NCI-H2227 (cell line): ENCODE measurements around the gene RRP8.
A peak's percentile ranks its signal among the peaks of the same experiment; 100 is the strongest.

Experiments
- DNase-seq: peaks from one replicate; lab custom pipeline; 2025; ENCODE audit not compliant: unreplicated experiment; lab: John Stamatoyannopoulos, UW

The RRP8 gene

GRCh38 chr11:6604790-6605189 lies 1.4 kb upstream of the RRP8 start:
- DNase-seq, result no peak

DNA sequence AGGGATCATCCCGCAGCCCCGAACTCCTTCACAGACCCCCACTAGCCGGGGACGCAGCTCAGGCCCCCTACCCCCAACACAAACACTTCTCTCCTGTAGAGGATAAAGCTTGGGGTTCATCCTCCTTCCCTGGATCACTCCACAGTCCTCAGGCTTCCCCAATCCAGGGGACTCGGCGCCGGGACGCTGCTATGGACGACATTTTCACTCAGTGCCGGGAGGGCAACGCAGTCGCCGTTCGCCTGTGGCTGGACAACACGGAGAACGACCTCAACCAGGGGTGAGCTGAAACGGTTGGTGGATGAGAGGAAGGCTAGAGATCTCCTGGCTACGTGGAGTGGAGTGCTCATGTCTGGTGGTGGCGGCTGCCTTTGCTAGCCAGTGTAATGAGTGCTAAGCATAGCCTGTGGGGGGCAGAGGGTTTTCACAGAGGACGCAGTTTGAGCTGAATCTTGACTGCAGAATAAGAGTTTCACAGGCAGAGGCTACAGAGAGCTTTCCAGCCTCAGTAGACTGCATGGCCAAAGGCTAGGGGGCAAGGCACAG lies 738 bp upstream of the RRP8 start:
- DNase-seq, result peak; percentile 58

DNA sequence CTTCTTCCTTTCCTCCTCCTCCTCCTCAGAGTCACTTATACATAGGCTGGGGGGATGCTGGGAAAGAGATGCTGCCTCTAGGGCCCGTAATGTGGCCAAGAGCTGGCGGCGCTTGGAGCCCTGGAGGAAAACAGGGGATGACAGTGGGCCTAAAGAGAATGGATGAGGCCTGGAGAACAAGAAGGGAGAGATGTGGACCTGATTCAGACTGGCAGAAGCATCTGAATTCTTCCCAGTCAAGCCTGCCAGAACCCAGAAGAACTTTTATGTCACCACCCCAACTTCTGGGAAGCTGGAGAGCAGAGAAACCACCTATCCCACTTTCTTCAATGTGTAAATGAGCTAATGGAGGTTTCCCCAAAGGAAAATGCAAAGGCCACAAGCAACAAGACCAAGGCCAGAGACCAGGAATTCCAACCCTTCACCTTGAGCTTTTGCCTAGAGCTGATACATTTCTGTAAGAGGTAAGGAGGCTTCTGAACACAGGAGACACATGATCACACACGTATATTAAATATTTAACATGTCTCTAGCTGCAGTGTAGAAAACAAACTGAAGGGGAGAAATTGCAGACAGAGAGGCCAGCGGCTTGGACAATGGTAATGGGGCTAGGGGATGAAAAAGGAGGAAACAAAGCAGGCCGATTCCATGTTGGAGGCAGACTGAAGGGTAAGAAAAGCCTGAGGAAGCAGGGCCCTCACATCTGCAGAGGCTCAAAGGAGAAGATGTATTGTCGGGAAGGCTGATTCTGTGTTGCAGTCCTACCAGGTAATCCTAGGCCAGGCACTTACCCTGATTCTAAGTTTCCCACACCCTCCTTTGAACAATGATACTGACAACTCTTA lies 1.1 kb downstream of the RRP8 start:
- DNase-seq, result no peak

- no peak for DNase-seq
Measured at GRCh38 chr11:6601041-6601461, 2.4 kb downstream of the RRP8 start.

- no peak for DNase-seq
Measured at GRCh38 chr11:6599881-6600390, 3.5 kb downstream of the RRP8 start.

DNA sequence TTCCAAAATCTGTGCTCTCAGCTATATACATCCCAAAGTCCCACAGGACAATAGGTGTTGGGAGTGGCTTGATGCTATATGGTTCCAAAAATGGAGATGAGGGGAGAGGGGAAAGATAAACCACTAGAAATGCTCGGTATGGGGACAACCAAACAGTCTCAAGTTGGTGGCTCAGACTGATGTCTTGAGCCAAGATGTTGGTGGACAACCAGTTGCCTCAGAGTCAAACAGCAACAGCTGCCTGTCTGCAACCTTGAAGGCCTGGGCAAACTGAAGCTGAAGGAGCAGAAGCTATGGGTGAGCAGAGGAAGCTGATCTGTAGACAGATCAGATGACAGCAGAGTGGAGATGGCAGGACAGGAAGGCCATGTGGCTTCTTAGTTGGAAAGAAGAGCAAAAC lies 4.0 kb downstream of the RRP8 start:
- no peak for DNase-seq

GRCh38 chr11:6598555-6598954 lies 4.9 kb downstream of the RRP8 start:
- no peak for DNase-seq

GRCh38 chr11:6596239-6596877 lies 7.1 kb downstream of the RRP8 start:
- DNase-seq, result no peak

GRCh38 chr11:6594142-6594768 lies 9.2 kb downstream of the RRP8 start:
- no peak for DNase-seq

- DNase-seq, result no peak
Measured at GRCh38 chr11:6588018-6588417, 15.4 kb downstream of the RRP8 start.

- no peak for DNase-seq
Measured at GRCh38 chr11:6587360-6587953, 16.0 kb downstream of the RRP8 start.

DNA sequence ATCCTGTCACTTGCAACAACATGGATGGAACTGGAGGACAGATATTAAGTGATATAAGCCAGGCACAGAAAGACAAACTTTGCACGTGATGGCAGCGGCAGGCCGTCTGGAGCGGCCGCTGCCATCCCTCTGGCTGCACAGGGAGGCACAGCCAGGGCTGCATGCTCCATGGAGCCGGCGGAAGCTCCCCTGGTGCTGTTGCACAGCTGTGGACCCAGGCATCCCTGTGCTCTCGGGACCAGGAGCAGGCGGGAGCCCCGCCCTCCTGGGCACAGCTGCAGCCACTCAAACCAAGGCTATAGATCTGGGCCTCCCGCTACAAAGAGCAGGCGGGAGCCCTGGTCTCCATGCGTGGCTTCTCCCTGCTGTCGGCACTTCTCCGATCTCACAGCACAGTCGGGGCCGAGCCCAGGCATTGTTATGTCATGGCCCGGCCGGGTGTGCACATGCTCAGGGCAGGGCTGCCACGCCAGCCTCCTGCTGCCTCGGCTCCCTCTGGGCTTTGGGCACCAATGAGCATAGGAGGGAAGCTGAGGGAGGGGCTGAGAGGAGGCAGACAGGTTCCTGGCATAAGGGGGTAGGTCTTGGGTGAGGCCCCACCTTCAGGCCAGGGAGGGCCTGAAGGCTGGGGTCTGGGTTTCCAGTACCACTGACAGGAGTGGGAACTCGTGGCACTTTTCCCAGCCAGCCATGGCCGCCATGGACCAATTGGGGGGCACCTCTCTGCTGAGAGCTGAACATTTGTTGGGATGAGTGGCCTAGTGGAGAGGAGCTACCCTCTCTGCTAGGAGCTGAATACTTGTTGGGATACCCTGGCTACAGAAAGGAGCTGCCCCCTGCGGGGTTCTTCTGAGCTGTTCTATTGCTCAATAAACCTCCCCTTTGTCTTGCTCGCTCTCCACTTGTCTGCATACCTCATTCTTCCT lies 16.7 kb downstream of the RRP8 start:
- peak; percentile 65 for DNase-seq

DNA sequence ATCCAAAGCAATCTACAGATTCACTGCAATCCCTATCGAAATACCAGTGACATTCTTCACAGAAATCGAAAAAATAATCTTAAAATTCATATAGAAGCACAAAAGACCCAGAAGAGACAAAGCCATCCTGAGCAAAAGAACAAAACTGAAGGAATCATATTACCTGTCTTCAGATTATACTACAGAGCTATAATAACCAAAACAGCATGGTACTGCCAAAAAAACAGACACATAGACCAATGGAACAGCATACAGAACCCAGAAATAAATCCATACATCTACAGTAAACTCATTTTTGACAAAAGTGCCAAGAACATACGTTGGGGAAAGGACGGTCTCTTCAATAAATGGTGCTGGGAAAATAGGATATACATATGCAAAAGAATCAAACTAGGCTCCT lies 18.9 kb downstream of the RRP8 start:
- no peak for DNase-seq

DNA sequence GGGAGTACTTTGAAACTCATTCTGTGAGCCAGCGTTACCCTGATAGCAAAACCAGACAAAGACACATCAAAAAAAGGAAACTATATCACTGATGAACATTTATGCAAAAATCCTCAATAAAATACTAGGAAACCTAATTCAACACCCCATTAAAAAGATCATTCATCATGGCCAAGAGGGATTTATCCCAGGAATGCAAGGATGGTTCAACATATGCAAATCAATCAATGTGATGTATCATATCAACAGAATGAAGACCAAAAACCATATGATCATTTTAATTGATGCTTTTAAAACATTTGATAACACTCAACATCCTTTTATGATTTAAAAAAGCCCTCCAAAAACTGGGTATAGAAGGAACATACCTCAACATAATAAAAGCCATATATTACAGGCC lies 19.8 kb downstream of the RRP8 start:
- no peak for DNase-seq

DNA sequence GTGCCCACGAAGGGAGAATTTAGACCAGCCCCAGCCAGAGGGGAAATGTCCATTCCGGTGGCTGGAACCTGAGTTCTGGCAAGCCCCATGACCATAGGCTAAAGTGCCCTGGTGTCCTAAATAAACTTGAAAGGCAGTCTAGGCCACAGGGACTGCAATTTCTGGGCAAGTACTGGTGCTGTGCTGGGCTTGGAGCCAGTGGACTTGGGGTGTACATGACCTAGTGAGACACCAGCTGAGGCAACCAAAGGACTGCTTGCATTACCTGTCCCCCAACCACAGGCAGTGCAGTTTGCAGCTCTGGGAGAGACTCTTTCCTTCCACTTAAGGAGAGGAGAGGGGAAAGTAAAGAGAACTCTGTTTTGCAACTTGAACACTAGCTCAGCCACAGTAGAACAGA lies 23.7 kb downstream of the RRP8 start:
- DNase-seq, result no peak

- no peak for DNase-seq
Measured at GRCh38 chr11:6578134-6578533, 25.3 kb downstream of the RRP8 start.

- DNase-seq, result peak; percentile 35
Measured at GRCh38 chr11:6576471-6577373, 26.7 kb downstream of the RRP8 start.

DNA sequence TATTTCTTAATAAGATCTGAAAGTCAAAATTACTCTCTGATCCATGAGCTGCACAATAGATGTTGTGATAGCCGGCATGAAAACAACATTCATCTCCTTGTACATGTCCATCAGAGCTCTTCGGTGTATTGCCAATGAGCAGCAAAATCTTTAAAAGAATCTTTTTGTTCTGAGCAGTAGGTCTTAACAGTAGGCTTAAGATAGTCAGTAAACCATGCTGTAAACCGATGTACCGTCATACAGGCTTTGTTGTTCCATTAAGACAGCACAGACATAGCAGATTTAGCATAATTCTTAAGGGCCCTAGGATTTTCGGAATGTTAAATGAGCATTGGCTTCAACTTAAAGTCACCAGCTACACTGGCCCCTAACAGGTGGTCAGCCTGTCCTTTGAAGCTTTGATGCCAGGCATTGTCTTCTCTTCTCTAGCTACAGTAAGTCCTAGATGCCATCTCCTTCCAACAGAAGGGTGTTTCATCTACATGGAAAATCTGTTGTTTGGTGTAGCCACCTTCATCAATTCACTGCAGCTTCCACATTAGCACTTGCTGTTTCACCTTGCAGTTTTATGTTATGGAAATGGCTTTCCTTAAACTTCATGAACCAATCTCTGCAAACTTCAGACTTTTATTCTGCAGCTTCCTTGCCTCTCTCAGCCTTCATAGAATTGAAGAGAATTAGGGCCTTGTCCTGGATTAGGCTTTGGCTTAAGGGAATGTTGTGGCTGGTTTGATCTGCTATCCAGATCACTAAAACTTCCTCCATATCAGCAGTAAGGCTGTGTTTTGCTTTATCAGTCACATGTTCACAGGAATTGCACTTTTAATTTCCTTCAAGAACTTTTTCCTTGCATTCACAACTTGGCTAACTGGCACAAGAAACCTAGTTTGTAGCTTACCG lies 28.4 kb downstream of the RRP8 start:
- no peak for DNase-seq
